Neuronal stem cell (in vitro differentiated cells): ENCODE results near the gene NOXO1.

Experiments used
- DNase-seq: peaks from one replicate; pipeline ENCODE4 v3.0.0-alpha.2; 2013; ENCODE audit warnings: low spot score
- H2AFZ ChIP-seq: one replicate; pipeline ENCODE4 v1.6.1; 2013; ENCODE audit warnings: mild to moderate bottlenecking, low read length, inconsistent platforms
- H2AK5ac ChIP-seq: 2 replicates; pipeline ENCODE4 v1.6.1; 2013; ENCODE audit warnings: low read depth, mild to moderate bottlenecking, inconsistent platforms, low read length, moderate library complexity, mixed read lengths
- H2BK120ac ChIP-seq: 2 replicates; pipeline ENCODE4 v1.6.1; 2013; ENCODE audit warnings: low read depth, mild to moderate bottlenecking, inconsistent platforms, low read length, moderate library complexity, mixed read lengths
- H2BK12ac ChIP-seq: one replicate; pipeline ENCODE4 v1.6.1; 2013; ENCODE audit warnings: low read length, inconsistent platforms
- H2BK15ac ChIP-seq: 2 replicates; pipeline ENCODE4 v1.6.1; 2013; ENCODE audit warnings: mild to moderate bottlenecking, low read length, inconsistent platforms, mixed read lengths
- H2BK5ac ChIP-seq: one replicate; pipeline ENCODE4 v1.6.1; 2013; ENCODE audit warnings: inconsistent platforms, mild to moderate bottlenecking, low read length, moderate library complexity
- H3K14ac ChIP-seq: one replicate; pipeline ENCODE4 v1.6.1; 2013; ENCODE audit warnings: low read length, inconsistent platforms
- H3K18ac ChIP-seq: 2 replicates; pipeline ENCODE4 v1.6.1; 2013; ENCODE audit warnings: low read length, inconsistent platforms
- H3K23ac ChIP-seq: 2 replicates; pipeline ENCODE4 v1.6.1; 2013; ENCODE audit warnings: low read depth, mild to moderate bottlenecking, mixed read lengths, low read length, inconsistent platforms; ENCODE audit not compliant: poor library complexity
- H3K27ac ChIP-seq: replicated peaks from 3 replicates; pipeline ENCODE4 v1.5.1; 2013; ENCODE audit warnings: low read length, inconsistent platforms
- H3K27me3 ChIP-seq, 3 experiments: 2 replicates each; pipeline ENCODE4 v1.6.1; 2013; ENCODE audit warnings: low read length in 3 of 3, mild to moderate bottlenecking in 2 of 3, inconsistent platforms in 1 of 3, low read depth in 1 of 3, mixed read lengths in 1 of 3, moderate library complexity in 1 of 3; ENCODE audit not compliant: control insufficient read depth in 3 of 3, insufficient read depth in 3 of 3
- H3K36me3 ChIP-seq, 2 donors: replicated peaks in 1 of 2; 2 replicates each; pipeline ENCODE4 v1.6.1; 2013; ENCODE audit warnings: low read length in 2 of 2; ENCODE audit not compliant: control insufficient read depth in 2 of 2, insufficient read depth in 2 of 2
- H3K4ac ChIP-seq: 2 replicates; pipeline ENCODE4 v1.6.1; 2013; ENCODE audit warnings: inconsistent platforms, mild to moderate bottlenecking, low read length, moderate library complexity
- H3K4me1 ChIP-seq, 2 donors: 1 replicate in 1 of 2; 2 replicates in 1 of 2; pipeline ENCODE4 v1.6.1; 2013; ENCODE audit warnings: low read length in 2 of 2, low read depth in 1 of 2; ENCODE audit not compliant: control insufficient read depth in 2 of 2, insufficient read depth in 1 of 2
- H3K4me2 ChIP-seq: one replicate; pipeline ENCODE4 v1.6.1; 2013; ENCODE audit warnings: mild to moderate bottlenecking, low read length, inconsistent platforms; ENCODE audit not compliant: insufficient read depth, poor library complexity, severe bottlenecking
- H3K4me3 ChIP-seq, 2 donors: 2 replicates each; pipeline ENCODE4 v1.5.1; 2013; ENCODE audit warnings: low read length in 2 of 2, mild to moderate bottlenecking in 2 of 2, inconsistent platforms in 1 of 2, moderate library complexity in 1 of 2
- H3K79me1 ChIP-seq: one replicate; pipeline ENCODE4 v1.6.1; 2013; ENCODE audit warnings: low read depth, mild to moderate bottlenecking, inconsistent platforms, low read length, moderate library complexity
- H3K9ac ChIP-seq: one replicate; pipeline ENCODE4 v1.6.1; 2013; ENCODE audit warnings: mild to moderate bottlenecking, low read depth, low read length, inconsistent platforms; ENCODE audit not compliant: poor library complexity
- H3K9me3 ChIP-seq, 2 donors: replicated peaks in 1 of 2; 2 replicates each; pipeline versions ENCODE3 to v1.6.1; 2013; ENCODE audit warnings: low read length in 2 of 2, mild to moderate bottlenecking in 2 of 2, inconsistent platforms in 1 of 2, low read depth in 1 of 2, mixed read lengths in 1 of 2, moderate library complexity in 1 of 2; ENCODE audit not compliant: control insufficient read depth in 2 of 2, insufficient read depth in 1 of 2
- H4K8ac ChIP-seq: one replicate; pipeline ENCODE4 v1.6.1; 2013; ENCODE audit warnings: low read depth, mild to moderate bottlenecking, inconsistent platforms, low read length, moderate library complexity
- H4K91ac ChIP-seq: one replicate; pipeline ENCODE4 v1.6.1; 2013; ENCODE audit warnings: low read length, low read depth, mild to moderate bottlenecking, inconsistent platforms; ENCODE audit not compliant: poor library complexity
- whole genome bisulfite sequencing, 2 donors: extraction: QIAGEN DNeasy Blood & Tissue Kit; methylation state at CpG; one replicate each; pipeline ENCODE4 v1.1.7; 2013; ENCODE audit warnings: missing lambda C conversion rate in 2 of 2, mixed read lengths in 1 of 2; ENCODE audit not compliant: insufficient read length in 2 of 2, insufficient replicate concordance in 1 of 2; ENCODE audit errors: extremely low coverage in 2 of 2; 5-methylcytosine and 5-hydroxymethylcytosine counted together

Gene NOXO1

GRCh38 chr16:1930338-1930720, 50.9 kb downstream of the NOXO1 start:
- no peaks in the 10 kb centered on the region for H3K36me3 ChIP-seq
- no CpG with 5 or more reads among the region's 10 CpGs for WGBS, 2 donors
- H2AFZ ChIP-seq, result peak overlapping the region; percentile 96

GRCh38 chr16:1929578-1930337, 51.5 kb downstream of the NOXO1 start:
- peak overlapping the region; percentile 99 for H2BK15ac ChIP-seq
- no CpG with 5 or more reads among the region's 70 CpGs for WGBS, 2 donors
- H3K4me3 ChIP-seq, result peak overlapping the region; percentile 29 to 65

More at GRCh38 chr16:1930338-1930720, 50.9 kb downstream of the NOXO1 start:
- Histone ChIP-seq H3K9ac (no peak overlapping the region), H3K27ac (no peak overlapping the region), H3K9me3 (no peaks in the 10 kb centered on the region), H3K79me1 (no peaks in the 10 kb centered on the region), H2BK12ac (peak overlapping the region; percentile 90), H4K8ac (peak overlapping the region; percentile 17), H3K4me3 (no peak overlapping the region), H4K91ac (no peak overlapping the region), H3K4ac (peak overlapping the region; percentile 99), H2BK5ac (no peak overlapping the region), H3K23ac (peak overlapping the region; percentile 98), H3K18ac (peak overlapping the region; percentile 95), H3K27me3 (peaks cover 0 to 22% (median 5%) of the 10 kb centered on the region in 3 experiments), H3K4me2 (no peak overlapping the region), H2BK120ac (peak overlapping the region; percentile 76), H2BK15ac (peak overlapping the region; percentile 99), H2AK5ac (peak overlapping the region; percentile 95), H3K14ac (peak overlapping the region; percentile 56), H3K4me1 (peaks cover 4 to 7% of the 10 kb centered on the region in 2 donors)
- no peak for DNase-seq

GRCh38 chr16:1929105-1929504, 52.2 kb downstream of the NOXO1 start:
- WGBS, 2 donors, result no CpG with 5 or more reads among the region's 11 CpGs
- Histone ChIP-seq H2BK5ac (peak overlapping the region; percentile 53), H3K79me1 (no peaks in the 10 kb centered on the region), H3K23ac (peak overlapping the region; percentile 98), H3K9ac (no peak overlapping the region), H3K14ac (no peak overlapping the region), H3K36me3 (no peaks in the 10 kb centered on the region), H3K4me1 (peaks cover 4 to 6% of the 10 kb centered on the region in 2 donors), H3K4me2 (peak overlapping the region; percentile 73), H2BK120ac (no peak overlapping the region), H3K18ac (peak overlapping the region; percentile 93), H2AFZ (peak overlapping the region; percentile 96), H3K9me3 (no peaks in the 10 kb centered on the region), H4K91ac (no peak overlapping the region), H3K4ac (no peak overlapping the region), H4K8ac (no peak overlapping the region), H3K27ac (no peak overlapping the region), H3K27me3 (peaks cover 0 to 33% (median 7%) of the 10 kb centered on the region in 3 experiments), H2AK5ac (no peak overlapping the region), H2BK15ac (peak overlapping the region; percentile 37), H2BK12ac (no peak overlapping the region), H3K4me3 (peak overlapping the region; percentile 29 to 43)
- DNase-seq, result no peak

More at GRCh38 chr16:1929578-1930337, 51.5 kb downstream of the NOXO1 start:
- H3K27me3 ChIP-seq, result peaks cover 0 to 26% (median 5%) of the 10 kb centered on the region in 3 experiments
- no peaks in the 10 kb centered on the region for H3K79me1 ChIP-seq
- H3K4me2 ChIP-seq, result peak overlapping the region; percentile 73
- H2BK120ac ChIP-seq, result peak overlapping the region; percentile 76
- H3K4ac ChIP-seq, result peak overlapping the region; percentile 99
- peak overlapping the region; percentile 90 for H2BK12ac ChIP-seq
- no peak overlapping the region for H3K9ac ChIP-seq
- H2AFZ ChIP-seq, result peak overlapping the region; percentile 96
- peak overlapping the region; percentile 98 for H3K23ac ChIP-seq
- no peaks in the 10 kb centered on the region for H3K9me3 ChIP-seq
- H4K8ac ChIP-seq, result peak overlapping the region; percentile 17
- H3K36me3 ChIP-seq, result no peaks in the 10 kb centered on the region
- peak overlapping the region; percentile 53 for H2BK5ac ChIP-seq
- H3K4me1 ChIP-seq, result peaks cover 4 to 6% of the 10 kb centered on the region in 2 donors
- H2AK5ac ChIP-seq, result peak overlapping the region; percentile 95
- peak overlapping the region; percentile 95 for H3K18ac ChIP-seq
- H3K27ac ChIP-seq, result no peak overlapping the region
- DNase-seq, result peak; percentile 79
- H4K91ac ChIP-seq, result no peak overlapping the region
- peak overlapping the region; percentile 56 for H3K14ac ChIP-seq
